H9 (cell line): ENCODE data around the gene FBXO10. TPM values are rescaled to one million over a fixed set of nuclear protein-coding genes. Genes with fewer than 3 reads are reported as not detected.

Experiments
- DNase-seq: peaks from one replicate; pipeline ENCODE4 v3.0.0-alpha.2; 2017
- H2AFZ ChIP-seq: one replicate; pipeline ENCODE4 v1.6.1; 2013; ENCODE audit warnings: mild to moderate bottlenecking, low read length, control low read depth, moderate library complexity
- H2AK5ac ChIP-seq: 2 replicates; pipeline ENCODE4 v1.6.1; 2013; ENCODE audit warnings: low read length, control low read depth, mixed read lengths; ENCODE audit not compliant: insufficient read length
- H2BK120ac ChIP-seq: one replicate; pipeline ENCODE4 v1.6.1; 2013; ENCODE audit warnings: low read depth, mild to moderate bottlenecking, low read length, control low read depth, inconsistent platforms; ENCODE audit not compliant: poor library complexity, severe bottlenecking
- H2BK12ac ChIP-seq: 2 replicates; pipeline ENCODE4 v1.6.1; 2013; ENCODE audit warnings: low read length, control low read depth, mixed read lengths, low read depth; ENCODE audit not compliant: insufficient read length
- H2BK15ac ChIP-seq: 2 replicates; pipeline ENCODE4 v1.6.1; 2013; ENCODE audit warnings: low read depth, low read length, control low read depth
- H2BK20ac ChIP-seq: one replicate; pipeline ENCODE4 v1.6.1; 2013; ENCODE audit warnings: low read depth, mild to moderate bottlenecking, low read length, control low read depth, inconsistent platforms; ENCODE audit not compliant: poor library complexity, severe bottlenecking
- H2BK5ac ChIP-seq: 2 replicates; pipeline ENCODE4 v1.6.1; 2013; ENCODE audit warnings: low read length, control low read depth, mixed read lengths; ENCODE audit not compliant: insufficient read length
- H3K14ac ChIP-seq: 2 replicates; pipeline ENCODE4 v1.6.1; 2013; ENCODE audit warnings: low read length, control low read depth; ENCODE audit not compliant: insufficient read depth
- H3K18ac ChIP-seq: 2 replicates; pipeline ENCODE4 v1.6.1; 2013; ENCODE audit warnings: low read depth, mild to moderate bottlenecking, mixed read lengths, low read length, control low read depth; ENCODE audit not compliant: insufficient read length
- H3K23ac ChIP-seq: 2 replicates; pipeline ENCODE4 v1.6.1; 2013; ENCODE audit warnings: low read length, control low read depth, mixed read lengths, low read depth; ENCODE audit not compliant: insufficient read length
- H3K23me2 ChIP-seq: 2 replicates; pipeline ENCODE4 v1.6.1; 2013; ENCODE audit warnings: low read depth, mild to moderate bottlenecking, mixed read lengths, low read length, control low read depth; ENCODE audit not compliant: insufficient read length, poor library complexity, severe bottlenecking
- H3K27ac ChIP-seq: 2 replicates; pipeline ENCODE4 v1.5.1; 2013; ENCODE audit warnings: low read length, control low read depth, mixed read lengths, low read depth; ENCODE audit not compliant: insufficient read length
- H3K27me3 ChIP-seq: 2 replicates; pipeline ENCODE4 v1.6.1; 2013; ENCODE audit warnings: low read length, control low read depth, inconsistent platforms; ENCODE audit not compliant: insufficient read depth
- H3K4ac ChIP-seq: 2 replicates; pipeline ENCODE4 v1.6.1; 2013; ENCODE audit warnings: low read depth, mild to moderate bottlenecking, control low read depth, inconsistent platforms, low read length, moderate library complexity
- H3K4me1 ChIP-seq: 2 replicates; pipeline ENCODE4 v1.6.1; 2013; ENCODE audit warnings: low read length, control low read depth, inconsistent platforms; ENCODE audit not compliant: insufficient read depth
- H3K4me2 ChIP-seq: 2 replicates; pipeline ENCODE4 v1.6.1; 2013; ENCODE audit warnings: low read length, control low read depth, mixed read lengths; ENCODE audit not compliant: insufficient read length, insufficient read depth
- H3K56ac ChIP-seq: 2 replicates; pipeline ENCODE4 v1.6.1; 2013; ENCODE audit warnings: low read depth, mild to moderate bottlenecking, mixed read lengths, low read length, control low read depth; ENCODE audit not compliant: insufficient read length
- H3K79me1 ChIP-seq: 2 replicates; pipeline ENCODE4 v1.6.1; 2013; ENCODE audit warnings: low read depth, mild to moderate bottlenecking, moderate library complexity, low read length, control low read depth, inconsistent platforms; ENCODE audit not compliant: insufficient read depth, poor library complexity, severe bottlenecking
- H3K79me2 ChIP-seq: 2 replicates; pipeline ENCODE4 v1.6.1; 2013; ENCODE audit warnings: low read length, control low read depth, inconsistent platforms; ENCODE audit not compliant: insufficient read depth
- H3K9ac ChIP-seq: 2 replicates; pipeline ENCODE4 v1.6.1; 2013; ENCODE audit warnings: low read length, control low read depth, mixed read lengths; ENCODE audit not compliant: insufficient read length; ENCODE audit errors: extremely low read depth
- H3K9me3 ChIP-seq: one replicate; pipeline ENCODE4 v1.6.1; 2013; ENCODE audit warnings: low read depth, low read length, inconsistent platforms; ENCODE audit not compliant: control insufficient read depth
- H3T11ph ChIP-seq: one replicate; pipeline ENCODE4 v1.6.1; 2013; ENCODE audit warnings: mild to moderate bottlenecking, low read length, control low read depth, inconsistent platforms
- H4K20me1 ChIP-seq: one replicate; pipeline ENCODE4 v1.6.1; 2013; ENCODE audit not compliant: control insufficient read depth, insufficient read length, insufficient read depth
- H4K5ac ChIP-seq: 2 replicates; pipeline ENCODE4 v1.6.1; 2013; ENCODE audit warnings: low read depth, mild to moderate bottlenecking, mixed read lengths, low read length, control low read depth; ENCODE audit not compliant: insufficient read length
- H4K8ac ChIP-seq: replicated peaks from 2 replicates; pipeline ENCODE4 v1.6.1; 2013; ENCODE audit warnings: low read length, control low read depth, mixed read lengths, low read depth; ENCODE audit not compliant: insufficient read length
- H4K91ac ChIP-seq: 2 replicates; pipeline ENCODE4 v1.6.1; 2013; ENCODE audit warnings: low read depth, mild to moderate bottlenecking, moderate library complexity, mixed read lengths, low read length, control low read depth; ENCODE audit not compliant: insufficient read length
- H3K27ac Mint-ChIP-seq, 3 experiments: 2 replicates in 2 of 3; 3 replicates in 1 of 3; pipeline ENCODE4 v1.8.0; 2020 to 2021; ENCODE audit warnings: mixed read lengths in 3 of 3, mild to moderate bottlenecking in 1 of 3, moderate library complexity in 1 of 3
- H3K27me3 Mint-ChIP-seq: 2 replicates; pipeline ENCODE4 v1.8.0; 2021; ENCODE audit warnings: low read depth, mild to moderate bottlenecking, moderate library complexity, mixed read lengths
- H3K36me3 Mint-ChIP-seq, 3 experiments: 2 replicates in 2 of 3; 3 replicates in 1 of 3; pipeline ENCODE4 v1.8.0; 2020 to 2021; ENCODE audit warnings: low read depth in 3 of 3, mixed read lengths in 3 of 3; ENCODE audit not compliant: insufficient read depth in 1 of 3
- H3K4me1 Mint-ChIP-seq, 2 experiments: 2 replicates each; pipeline ENCODE4 v1.8.0; 2020; ENCODE audit warnings: mixed read lengths in 2 of 2
- H3K4me3 Mint-ChIP-seq, 2 experiments: 2 replicates in 1 of 2; 3 replicates in 1 of 2; pipeline ENCODE4 v1.8.0; 2020 to 2021; ENCODE audit warnings: mild to moderate bottlenecking in 2 of 2, mixed read lengths in 2 of 2, moderate library complexity in 1 of 2
- H3K9me3 Mint-ChIP-seq, 2 experiments: 2 replicates in 1 of 2; 3 replicates in 1 of 2; pipeline ENCODE4 v1.8.0; 2020; ENCODE audit warnings: mild to moderate bottlenecking in 2 of 2, mixed read lengths in 2 of 2, moderate library complexity in 1 of 2
- CTCF ChIP-seq: fragments of 200-600 bp; sonication (generic); conservative IDR thresholded peaks from 3 replicates; pipeline ENCODE4 v1.8.0; 2021; ENCODE audit warnings: antibody characterized with exemption, mild to moderate bottlenecking
- WGBS: extraction: QIAGEN DNeasy Blood & Tissue Kit; methylation state at CpG from one replicate; pipeline ENCODE4 v1.1.7; 2013; ENCODE audit warnings: missing lambda C conversion rate, low lambda C conversion rate, mixed read lengths; ENCODE audit not compliant: insufficient read length; ENCODE audit errors: extremely low coverage; 5-methylcytosine and 5-hydroxymethylcytosine counted together
- total RNA-seq: library from RNA; stranded (reverse); gene quantifications from 2 replicates; pipeline ENCODE4 v1.2.1, GENCODE V29; 2021

The FBXO10 gene
- total RNA-seq, 1 experiment from 2014 or later, result 16.8 TPM

GRCh38 chr9:37523916-37524315 is 52.3 kb downstream of the FBXO10 start:
- Histone ChIP-seq H3K9ac (no peak overlapping the region), H2BK5ac (no peak overlapping the region), H4K8ac (no peak overlapping the region), H3K56ac (no peak overlapping the region), H2BK120ac (no peak overlapping the region), H4K5ac (no peak overlapping the region), H3K4me1 (no peaks in the 10 kb centered on the region), H2AK5ac (no peak overlapping the region), H2BK20ac (no peak overlapping the region), H2AFZ (no peak overlapping the region), H3K27me3 (no peaks in the 10 kb centered on the region), H3K14ac (no peak overlapping the region), H3K9me3 (no peaks in the 10 kb centered on the region), H2BK12ac (no peak overlapping the region), H2BK15ac (no peak overlapping the region), H3K79me1 (no peaks in the 10 kb centered on the region), H3K23ac (no peak overlapping the region), H3T11ph (no peak overlapping the region), H3K18ac (no peak overlapping the region), H3K4me2 (no peak overlapping the region), H3K23me2 (no peaks in the 10 kb centered on the region), H3K27ac (no peak overlapping the region), H4K91ac (no peak overlapping the region), H3K79me2 (no peaks in the 10 kb centered on the region), H3K4ac (no peak overlapping the region), H4K20me1 (no peaks in the 10 kb centered on the region)
- no peaks in the 10 kb centered on the region for H3K9me3 Mint-ChIP-seq
- no peak overlapping the region for H3K4me3 Mint-ChIP-seq
- TF ChIP-seq CTCF, result no peak
- H3K4me1 Mint-ChIP-seq, result no peaks in the 10 kb centered on the region
- WGBS, result no CpG with 5 or more reads among the region's 6 CpGs
- H3K27ac Mint-ChIP-seq, result 0 out of 7 replicates have a peak overlapping the region, but pooled peaks of 1 of the 3 experiments have one; percentile 57
- no peak for DNase-seq
- peaks cover 6 to 69% (median 67%) of the 10 kb centered on the region in 3 experiments; a peak in 6 of 7 replicates for H3K36me3 Mint-ChIP-seq
- no peaks in the 10 kb centered on the region for H3K27me3 Mint-ChIP-seq
